ENCODE data around the gene MAGI3. TPM values are rescaled to one million over a fixed set of nuclear protein-coding genes. Genes with fewer than 3 reads are reported as not detected.

The MAGI3 gene
- total RNA-seq, 1 experiment from 2014 or later = 12.7 TPM

- DNase-seq (ENCODE audit: low read depth) = no peak
These were observed 121.0 kb downstream of the MAGI3 start for GRCh38 chr1:113511269-113511668.

DNA sequence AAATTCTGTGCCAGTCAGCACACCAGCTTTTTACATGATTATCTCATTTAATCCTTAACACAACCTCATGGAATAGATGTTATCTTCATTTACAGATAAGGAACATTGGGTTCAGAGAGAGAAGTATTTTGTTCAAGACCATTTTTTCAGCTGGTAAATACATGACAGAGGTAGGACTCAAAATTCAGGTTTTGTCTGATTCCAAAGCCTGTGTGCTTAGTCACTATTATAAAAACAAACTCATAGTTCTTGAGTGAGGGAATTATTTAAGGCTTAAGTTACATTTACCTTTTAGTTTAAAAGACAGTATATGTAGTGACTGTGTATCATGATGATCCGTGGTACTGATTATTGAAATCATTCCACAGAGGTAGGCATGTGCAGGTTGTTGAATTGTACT lies 125.2 kb downstream of the MAGI3 start:
- peak; percentile 39 for DNase-seq (ENCODE audit: low read depth)

GRCh38 chr1:113517346-113517745 lies 127.0 kb downstream of the MAGI3 start:
- DNase-seq (ENCODE audit: low read depth) = no peak

- no peak for DNase-seq (ENCODE audit: low read depth)
These were observed 127.7 kb downstream of the MAGI3 start for GRCh38 chr1:113517983-113518382.

DNA sequence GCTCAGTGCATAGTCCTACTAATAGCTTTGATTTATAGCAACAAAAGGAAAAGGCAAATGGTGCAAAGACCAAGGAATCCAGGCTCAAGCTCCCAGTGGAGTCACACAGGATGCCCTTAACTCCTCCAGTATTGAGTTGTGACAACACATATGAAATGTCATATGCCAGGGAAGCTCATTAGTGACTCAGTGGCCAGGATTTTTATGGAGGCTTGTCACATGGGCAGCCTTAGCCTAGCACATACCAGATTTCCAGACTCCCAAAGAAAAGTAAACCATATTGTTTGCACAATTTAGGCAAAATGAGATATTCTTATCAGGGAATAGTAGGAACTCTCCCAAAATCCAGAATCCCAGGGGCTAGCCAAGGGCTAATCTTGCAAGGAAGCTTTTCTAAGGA lies 129.2 kb downstream of the MAGI3 start:
- peak; percentile 83 for DNase-seq (ENCODE audit: low read depth)

- no peak for DNase-seq (ENCODE audit: low read depth)
These were observed 139.7 kb downstream of the MAGI3 start for GRCh38 chr1:113530021-113530420.

DNA sequence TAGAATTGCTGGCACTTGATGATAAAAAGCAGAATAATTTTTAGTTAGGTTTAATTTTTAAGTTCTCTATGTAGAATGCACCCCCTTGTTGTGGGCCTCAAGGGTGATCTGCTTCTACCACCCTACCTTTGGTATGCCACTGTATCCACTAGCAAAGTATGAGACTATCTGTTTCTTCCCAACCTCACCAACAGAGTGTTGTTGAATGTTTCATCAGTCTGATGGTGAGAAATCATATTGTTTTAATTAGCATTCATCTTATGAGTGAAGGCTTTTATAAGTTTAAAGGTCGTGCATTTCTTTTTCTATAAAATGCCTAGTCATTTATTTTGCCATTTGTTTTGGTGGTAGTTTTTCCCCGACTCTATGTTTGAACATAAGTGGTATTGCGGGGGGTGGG lies 141.0 kb downstream of the MAGI3 start:
- DNase-seq (ENCODE audit: low read depth) = no peak

DNA sequence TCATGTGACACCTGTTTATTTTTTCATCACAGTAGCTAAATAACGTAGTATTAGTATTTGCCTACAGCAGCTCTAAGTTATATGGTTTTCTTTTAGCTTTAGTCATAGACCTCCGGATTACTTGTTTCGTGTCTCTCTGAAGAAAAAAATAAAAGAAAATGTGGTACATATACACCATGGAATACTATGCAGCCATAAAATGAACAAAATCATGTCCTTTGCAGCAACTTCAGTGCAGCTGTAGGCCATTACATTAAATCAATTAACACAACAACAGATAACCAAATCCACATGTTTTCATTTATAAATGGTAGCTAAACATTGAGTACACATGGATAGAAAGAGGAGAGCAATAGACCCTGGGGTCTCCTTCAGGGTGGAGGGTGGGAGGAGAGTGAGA lies 142.7 kb downstream of the MAGI3 start:
- DNase-seq (ENCODE audit: low read depth) = no peak

GRCh38 chr1:113534130-113534817 lies 144.0 kb downstream of the MAGI3 start:
- peak; percentile 89 for DNase-seq (ENCODE audit: low read depth)

- DNase-seq (ENCODE audit: low read depth) = no peak
These were observed 144.6 kb downstream of the MAGI3 start for GRCh38 chr1:113534875-113535274.

DNA sequence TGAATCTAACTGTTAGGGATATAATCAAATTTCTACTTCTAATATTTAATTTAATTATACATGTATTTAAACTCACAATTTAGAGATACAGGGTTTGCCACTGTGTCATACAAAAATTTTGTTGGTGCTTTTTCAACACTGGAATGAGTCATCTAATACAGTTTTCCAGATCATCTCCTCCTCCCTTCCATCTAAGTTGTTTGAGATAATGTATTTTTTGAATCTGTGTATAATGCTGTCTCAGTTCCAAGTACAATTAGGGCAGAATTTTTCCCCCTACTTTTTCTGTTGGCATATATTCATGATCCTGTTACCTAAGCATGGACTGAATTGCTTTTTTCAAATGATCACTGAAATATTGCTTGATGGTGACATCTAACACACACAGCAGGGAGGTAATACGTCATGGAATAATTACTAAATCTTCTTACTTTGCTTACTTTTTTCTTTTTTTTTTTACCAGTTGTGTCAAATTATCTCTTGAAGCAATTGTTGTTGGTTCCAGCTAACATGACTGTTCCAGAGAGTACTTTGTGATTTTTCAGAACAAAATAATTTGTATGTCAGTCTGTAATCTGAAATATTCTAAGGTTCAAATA lies 146.0 kb downstream of the MAGI3 start:
- DNase-seq (ENCODE audit: low read depth) = peak; percentile 50

GRCh38 chr1:113538225-113538624 lies 147.9 kb downstream of the MAGI3 start:
- peak; percentile 89 for DNase-seq (ENCODE audit: low read depth)

- DNase-seq (ENCODE audit: low read depth) = no peak
These were observed 150.0 kb downstream of the MAGI3 start for GRCh38 chr1:113540335-113540734.

- no peak for DNase-seq (ENCODE audit: low read depth)
These were observed 150.8 kb downstream of the MAGI3 start for GRCh38 chr1:113541106-113541505.

DNA sequence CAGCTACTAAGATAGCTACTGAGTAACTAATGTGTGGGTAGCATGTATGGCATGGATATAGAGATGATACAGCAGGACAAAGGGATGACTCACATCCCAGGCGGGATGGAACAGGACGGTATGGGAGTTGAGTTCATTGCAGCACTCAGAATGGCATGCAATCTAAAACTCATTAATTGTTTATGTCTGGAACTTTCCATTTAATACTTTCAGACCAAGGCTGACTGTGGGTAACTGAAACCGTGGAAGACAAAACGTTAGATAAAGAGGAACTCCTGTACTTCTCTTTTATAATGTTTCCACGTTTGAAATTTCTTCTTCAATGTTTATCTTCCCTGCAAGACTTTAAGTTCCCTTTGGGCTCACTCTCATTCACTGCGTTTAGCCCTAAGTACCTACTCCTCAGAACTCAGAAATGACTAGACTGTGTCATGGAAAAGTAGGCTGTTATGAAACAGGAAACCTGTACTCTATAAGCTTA lies 151.9 kb downstream of the MAGI3 start:
- peak; percentile 81 for DNase-seq (ENCODE audit: low read depth)

- DNase-seq (ENCODE audit: low read depth) = no peak
These were observed 152.8 kb downstream of the MAGI3 start for GRCh38 chr1:113543110-113543509.

DNA sequence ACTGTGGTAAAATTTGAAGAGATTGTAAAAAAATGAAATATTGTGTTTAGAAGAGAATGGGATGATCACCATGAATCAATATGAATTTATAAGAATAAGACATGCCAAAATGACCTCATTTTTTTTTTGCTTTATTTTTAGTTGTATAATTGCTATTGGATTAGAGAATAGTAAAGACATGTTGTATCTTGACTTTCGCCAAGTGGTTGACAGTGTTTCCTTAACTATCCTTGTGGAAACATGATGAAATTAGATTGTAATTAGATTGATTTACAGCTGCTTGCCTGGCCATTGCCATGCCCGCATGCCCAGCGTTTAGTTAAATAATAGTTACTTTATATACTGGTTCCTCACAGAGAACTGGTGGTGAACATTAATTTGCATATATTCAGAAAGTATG lies 154.9 kb downstream of the MAGI3 start:
- DNase-seq (ENCODE audit: low read depth) = no peak

GRCh38 chr1:113545626-113546025 lies 155.3 kb downstream of the MAGI3 start:
- no peak for DNase-seq (ENCODE audit: low read depth)

DNA sequence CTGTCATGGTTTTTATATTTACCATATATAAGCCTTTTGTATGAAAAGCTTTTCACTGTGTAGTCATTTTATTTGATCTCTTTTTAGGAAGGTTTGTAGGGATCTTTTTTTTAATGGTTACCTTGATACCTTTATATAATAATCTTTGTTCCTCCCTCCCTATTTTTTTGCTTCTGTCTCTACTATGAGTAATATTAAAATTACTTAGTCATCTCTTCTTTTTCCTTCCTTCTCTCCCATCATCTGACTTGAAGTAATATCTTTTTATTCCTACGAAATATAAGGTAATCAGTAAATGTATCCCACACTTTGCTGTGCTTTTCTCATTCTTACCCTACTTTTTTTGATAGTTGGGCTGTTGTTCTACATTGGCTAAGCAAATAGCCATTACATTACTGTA lies 161.4 kb downstream of the MAGI3 start:
- no peak for DNase-seq (ENCODE audit: low read depth)

- no peak for DNase-seq (ENCODE audit: low read depth)
These were observed 161.9 kb downstream of the MAGI3 start for GRCh38 chr1:113552244-113552643.

DNA sequence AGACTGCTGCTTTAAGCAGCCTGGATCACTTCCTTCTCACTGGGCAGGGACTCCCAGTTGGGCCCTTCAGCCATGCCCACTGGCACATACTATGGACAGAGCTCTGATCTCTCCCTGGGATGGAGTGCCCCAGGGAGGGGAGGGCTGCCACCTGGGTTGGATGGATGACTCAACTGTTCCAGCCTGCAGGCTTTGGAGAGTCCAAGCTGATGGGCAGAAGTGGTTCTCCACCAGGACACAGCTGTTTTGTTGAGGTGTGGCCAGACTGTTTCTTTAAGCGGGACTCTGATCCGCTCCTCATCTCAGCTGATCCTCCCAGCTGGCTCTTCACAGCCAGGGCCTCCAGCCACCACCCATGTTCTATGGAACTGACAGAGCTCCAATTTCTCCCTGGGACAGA lies 166.9 kb downstream of the MAGI3 start:
- DNase-seq (ENCODE audit: low read depth) = peak; percentile 68

- DNase-seq (ENCODE audit: low read depth) = no peak
These were observed 175.3 kb downstream of the MAGI3 start for GRCh38 chr1:113565621-113566020.

DNA sequence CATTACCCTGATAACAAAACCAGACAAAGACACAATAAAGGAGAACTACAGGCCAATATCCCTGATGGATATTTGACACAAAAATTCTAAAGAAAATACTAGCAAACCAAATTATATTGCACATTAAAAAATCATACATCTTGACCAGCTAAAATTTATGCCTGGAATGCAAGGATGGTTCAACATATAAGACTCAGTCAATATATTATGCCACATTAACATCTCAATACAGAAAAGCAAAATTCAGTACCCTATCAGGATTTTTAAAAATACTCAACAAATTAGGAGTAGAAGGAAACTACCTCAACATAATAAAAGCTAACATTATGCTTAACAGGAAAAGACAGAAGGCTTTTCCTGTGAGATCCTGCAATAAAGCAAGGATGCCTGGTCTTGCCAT lies 177.1 kb downstream of the MAGI3 start:
- no peak for DNase-seq (ENCODE audit: low read depth)

Data from M059J (cell line).